GM18873 (cell line): ENCODE results near the gene SLX4IP.
A peak's percentile ranks its signal among the peaks of the same experiment; 100 is the strongest.

Experiments used
- ATAC-seq: cut with Tn5 transposase; IDR thresholded peaks from one replicate; pipeline ENCODE4 v1.9.1; 2021; ENCODE audit warnings: mild to moderate bottlenecking, moderate library complexity, moderate number of reproducible peaks; ENCODE audit not compliant: unreplicated experiment, low FRiP score

SLX4IP gene

DNA sequence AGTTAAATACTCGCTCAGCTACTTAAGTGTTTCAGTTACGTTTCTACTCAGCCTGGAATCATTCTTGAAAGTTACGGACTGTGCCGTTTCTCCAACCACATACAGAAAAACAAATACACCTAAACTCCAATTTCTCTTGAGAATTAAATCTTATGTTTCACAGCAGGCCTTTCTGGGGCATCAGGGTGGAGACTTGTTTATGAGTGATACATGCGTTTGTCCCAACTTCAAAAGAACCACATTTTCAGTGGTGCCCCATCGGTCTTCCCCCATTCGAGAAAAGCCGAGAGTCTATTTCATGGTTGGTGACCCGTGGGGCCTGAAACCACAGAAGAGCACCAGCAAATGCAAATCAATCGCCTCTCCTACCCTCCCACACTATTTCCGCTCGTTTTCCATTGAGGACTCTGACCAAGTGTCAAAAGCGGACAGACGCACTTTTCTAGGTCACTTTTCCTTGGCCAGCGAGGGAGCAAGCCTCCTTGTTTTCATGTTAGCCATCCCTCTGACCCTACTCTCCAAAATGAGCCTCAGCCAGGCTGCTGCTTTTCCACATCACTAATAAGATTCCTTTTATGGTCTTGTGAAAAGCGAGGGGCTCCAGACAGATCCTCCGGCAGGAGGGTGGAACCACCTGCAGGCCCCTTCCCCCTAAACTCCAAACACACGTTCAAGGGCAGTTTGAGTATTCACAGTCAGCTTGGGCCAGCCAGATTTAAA lies 235.6 kb downstream of the SLX4IP start:
- ATAC-seq, result peak; percentile 40

DNA sequence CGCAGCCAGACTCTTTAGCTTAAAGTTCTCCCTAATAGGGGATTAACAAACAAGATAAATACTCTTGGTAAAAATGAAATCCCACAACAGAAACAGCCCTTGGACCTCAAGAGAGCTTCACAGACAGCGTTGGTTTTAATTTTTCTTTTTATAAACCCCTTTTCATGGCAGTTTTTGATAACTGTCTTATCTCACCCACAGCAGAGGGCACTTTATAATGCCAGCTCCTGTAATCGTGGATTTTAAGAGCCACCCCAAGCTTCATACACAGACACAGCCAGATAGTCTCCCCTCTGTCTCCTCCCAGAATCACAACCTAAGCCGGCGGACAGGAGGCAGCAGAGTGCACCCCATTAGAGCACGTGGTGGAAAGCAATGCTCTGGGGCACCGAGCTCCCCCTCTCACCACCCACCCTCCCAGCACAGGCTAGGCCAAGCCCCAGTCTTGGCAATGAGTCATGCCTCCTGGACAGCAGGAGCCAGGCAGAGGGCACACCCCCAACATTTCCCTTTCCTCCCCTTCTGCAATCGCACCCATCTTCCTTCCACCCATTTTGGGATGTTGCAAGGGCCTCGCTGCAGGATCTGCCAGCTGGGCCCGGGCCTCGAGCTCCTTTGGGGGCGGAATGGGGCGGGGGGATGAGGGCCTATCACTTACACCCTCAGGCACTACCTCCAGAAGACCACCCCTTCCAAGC lies 236.3 kb downstream of the SLX4IP start:
- ATAC-seq, result peak; percentile 28

DNA sequence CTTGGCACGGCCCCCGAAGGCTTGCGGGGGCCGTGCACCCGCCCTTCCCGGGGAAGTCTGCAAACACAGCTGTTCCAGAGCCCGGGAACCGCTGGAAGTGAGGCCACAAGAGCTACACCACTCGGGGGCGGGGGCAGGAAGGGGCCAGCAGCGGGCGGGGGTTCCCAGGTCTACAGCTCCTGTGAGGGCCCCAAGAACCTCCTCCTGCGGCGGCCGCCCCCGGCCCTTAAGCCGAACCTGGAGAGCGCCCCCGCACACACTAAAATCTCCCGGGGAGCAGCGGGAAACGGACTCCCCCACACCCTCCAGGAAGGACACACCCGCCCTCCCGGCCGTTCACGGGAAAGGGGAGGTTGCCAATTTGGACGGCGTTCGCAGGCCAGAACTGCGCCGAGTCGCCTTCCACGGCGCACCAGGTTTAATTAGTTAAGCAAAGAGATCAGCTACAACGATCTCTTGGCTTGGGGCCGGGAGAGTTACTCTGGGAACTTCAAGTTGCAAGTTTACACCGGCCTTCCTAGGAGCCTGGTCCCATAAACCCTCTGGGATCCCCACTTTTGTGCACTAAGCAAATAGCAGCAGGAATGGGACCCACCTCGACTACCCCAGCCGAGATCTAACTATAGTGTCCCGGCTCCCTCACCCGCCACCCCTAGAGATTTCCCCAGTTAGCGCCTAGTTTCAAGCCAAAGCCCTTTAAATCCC lies 237.0 kb downstream of the SLX4IP start:
- ATAC-seq, result no peak

DNA sequence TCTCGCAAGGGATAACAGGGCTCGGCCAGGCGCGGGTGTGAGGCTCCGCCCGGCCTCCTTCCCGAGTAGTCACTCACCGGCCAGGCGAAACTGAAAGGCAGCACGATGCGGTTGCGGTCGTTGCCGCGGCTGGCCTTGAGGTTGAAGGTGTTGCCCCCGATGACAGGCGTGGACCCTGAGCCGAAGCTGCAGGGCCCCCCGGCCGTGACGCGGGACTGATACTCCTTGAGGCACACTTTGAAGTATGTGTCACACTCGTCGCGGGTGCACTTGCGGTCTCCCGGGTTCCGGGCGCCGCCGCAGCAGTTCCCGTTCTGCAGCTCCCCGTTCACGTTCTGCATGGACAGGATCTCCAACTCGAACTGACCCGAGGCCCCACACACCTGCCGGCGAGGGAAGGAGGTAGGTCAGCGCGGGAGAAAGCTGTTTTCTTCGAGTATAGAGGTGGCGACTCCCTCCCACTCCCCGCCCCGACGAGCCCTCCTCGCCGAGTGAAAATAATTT lies 237.6 kb downstream of the SLX4IP start:
- ATAC-seq, result no peak

DNA sequence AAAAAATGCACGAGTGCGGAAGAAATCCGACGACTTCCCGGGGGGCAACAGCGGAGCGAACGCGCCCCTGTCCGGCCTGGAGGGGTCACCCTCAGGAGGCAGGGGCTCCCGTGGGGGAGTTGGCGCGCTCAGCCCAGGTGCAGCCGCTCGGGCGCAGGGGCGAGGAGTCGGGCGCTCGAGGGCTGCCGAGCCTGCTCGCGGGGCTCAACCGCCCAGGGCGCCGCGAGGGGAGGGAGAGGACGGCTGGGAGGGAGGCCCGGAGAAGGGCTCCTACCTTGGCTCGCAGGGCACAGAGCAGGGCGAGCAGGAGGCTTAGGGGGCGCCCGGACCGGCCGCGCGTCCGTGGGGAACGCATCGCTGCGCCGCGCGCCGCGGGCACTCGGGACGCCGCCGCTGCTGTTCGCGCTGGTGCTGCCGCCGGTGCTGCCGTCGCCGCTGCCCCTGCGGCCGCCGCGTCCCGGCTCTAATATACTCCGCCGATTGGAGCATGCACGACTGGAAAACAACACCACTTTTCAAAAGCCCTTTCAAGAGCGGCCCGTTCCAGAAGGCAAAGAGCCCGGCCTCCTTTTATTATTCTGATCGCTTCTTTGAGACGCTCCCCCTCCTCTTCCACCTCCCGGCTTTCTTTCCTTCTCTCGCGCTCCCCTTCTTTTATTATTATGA lies 238.2 kb downstream of the SLX4IP start:
- no peak for ATAC-seq

DNA sequence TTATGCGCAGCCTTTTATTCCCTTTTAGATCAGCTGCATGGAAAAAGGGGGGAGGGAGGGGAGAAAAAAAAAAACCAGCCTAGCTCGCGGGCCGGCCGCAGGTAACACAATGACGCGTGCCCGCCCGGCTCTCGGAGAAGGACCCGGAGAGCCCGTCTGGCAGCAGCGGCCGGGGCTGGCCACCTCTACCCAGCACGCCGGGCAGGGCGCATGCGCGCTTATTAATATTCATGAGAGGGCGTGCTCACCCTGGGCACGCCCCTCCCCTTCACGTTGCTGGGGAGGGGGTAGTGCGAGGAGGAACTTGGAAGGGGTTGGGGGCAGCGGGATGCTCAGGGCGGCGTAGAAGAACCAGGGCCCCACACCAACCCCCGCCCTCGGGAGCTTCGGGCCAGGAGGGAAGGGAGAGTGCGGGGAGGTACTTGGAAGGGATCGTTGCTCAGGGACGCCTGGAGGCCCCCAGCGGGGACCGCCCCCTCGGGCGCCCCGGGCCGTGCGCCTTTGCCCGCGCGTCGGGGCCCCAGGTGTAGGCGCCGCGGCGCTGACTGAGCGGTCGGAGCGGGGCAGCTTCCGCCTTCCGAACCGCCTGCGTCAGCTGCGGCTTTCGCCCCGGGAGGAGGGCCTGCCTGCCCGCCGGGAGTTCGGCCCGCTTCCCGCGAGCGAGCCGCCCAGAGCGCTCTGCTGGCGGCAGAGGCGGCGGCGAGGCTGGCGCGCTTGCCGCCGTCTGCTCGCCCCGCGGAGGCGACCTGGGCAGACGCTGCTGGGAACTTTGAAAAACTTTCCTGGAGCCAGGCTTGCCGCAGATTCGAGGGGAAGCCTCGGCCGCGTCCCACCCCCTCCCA lies 239.0 kb downstream of the SLX4IP start, which contains the start of gene JAG1:
TSS of gene JAG1 (minus strand) at position 158 of the 842 bp plus-strand sequence. CDS start 469 bp downstream, outside the sequence.
- ATAC-seq, result peak; percentile 53

DNA sequence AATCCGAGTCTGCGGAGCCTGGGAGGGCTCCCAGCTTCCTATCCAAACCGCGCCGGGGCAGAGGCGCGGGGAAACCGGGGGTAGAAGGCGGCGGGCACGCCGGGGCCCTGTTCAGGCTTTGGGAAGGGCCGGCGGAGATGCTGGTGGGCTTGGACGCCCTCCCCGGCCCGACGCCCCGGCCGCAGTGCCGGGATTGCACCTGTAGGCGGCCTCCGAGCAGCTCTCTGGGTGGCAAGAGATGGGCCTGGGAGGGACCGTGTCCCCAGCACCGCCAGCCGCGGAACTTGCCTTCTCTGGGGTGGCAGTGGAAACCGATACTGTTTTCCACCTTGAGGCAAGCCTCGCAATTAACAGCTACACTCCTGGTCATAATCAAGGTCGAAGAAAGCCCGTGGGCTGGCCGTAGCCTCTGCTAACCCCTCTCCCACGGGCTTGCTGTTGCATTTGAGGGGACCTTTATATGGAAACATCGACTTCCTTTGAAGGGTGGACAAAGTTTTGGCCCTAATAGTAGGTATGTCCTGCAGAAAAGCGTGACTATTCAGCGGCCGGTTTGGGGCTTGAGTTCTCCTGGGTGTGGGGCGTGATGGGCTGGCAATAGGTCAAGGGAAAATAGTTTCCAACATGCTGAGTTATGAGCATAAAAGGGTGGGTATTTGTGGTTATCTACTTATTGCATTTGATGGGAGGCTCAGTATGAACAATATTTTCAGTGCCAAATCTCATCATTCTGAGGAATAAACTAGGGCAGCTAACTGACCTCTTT lies 239.8 kb downstream of the SLX4IP start:
- peak; percentile 26 for ATAC-seq

DNA sequence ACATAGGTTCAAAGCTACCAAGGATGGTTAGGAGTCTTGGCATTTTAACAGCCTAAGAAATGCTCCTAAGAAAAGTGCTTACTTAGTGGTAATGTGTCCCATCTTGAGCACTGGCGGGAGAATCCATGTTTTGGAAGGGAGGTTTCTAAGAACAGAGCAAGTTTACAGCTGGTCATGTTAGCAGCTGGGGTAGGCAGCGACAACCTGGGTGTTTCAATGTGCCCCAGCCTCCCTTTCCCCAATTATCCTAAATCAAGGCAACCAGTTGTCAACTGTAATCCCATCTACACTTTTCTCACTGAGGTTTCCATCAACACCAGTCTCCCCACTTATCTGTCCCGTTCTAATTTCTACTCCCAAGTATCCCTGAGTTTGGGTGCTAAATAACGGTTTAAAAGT lies 240.3 kb downstream of the SLX4IP start:
- ATAC-seq, result no peak

DNA sequence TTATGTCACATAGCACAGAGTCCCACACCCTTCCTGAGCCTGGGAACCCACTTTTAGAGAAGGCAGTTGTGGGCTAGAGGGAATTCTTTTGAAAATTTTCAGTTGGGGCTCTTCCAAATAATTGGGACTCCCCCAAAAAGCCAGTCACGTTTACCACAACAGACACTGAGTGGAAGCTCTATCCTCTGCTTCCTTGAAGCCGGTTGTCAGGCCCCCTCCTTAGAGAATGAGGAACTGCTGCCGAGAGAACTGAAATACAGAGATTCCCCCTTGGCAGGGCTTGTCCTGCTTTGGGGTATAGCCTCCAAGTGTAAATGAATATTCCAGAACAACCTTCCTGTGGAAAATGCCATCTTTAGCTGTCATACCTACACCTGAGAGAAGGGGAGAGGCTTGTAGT lies 241.4 kb downstream of the SLX4IP start:
- no peak for ATAC-seq
